GM23248 (cell line): ENCODE data around the gene NHSL2. TPM values are rescaled to one million over a fixed set of nuclear protein-coding genes. Genes with fewer than 3 reads are reported as not detected.

ENCODE experiments used
- DNase-seq: peaks from one replicate; pipeline ENCODE4 v3.0.0-alpha.2; 2015
- H2AFZ ChIP-seq: fragments of 200-600 bp; sonication (generic); 2 replicates; pipeline ENCODE4 v1.6.1; 2016; ENCODE audit warnings: antibody characterized with exemption
- H3F3A ChIP-seq: fragments of 200-600 bp; sonication (generic); 2 replicates; pipeline ENCODE4 v1.6.1; 2016; ENCODE audit warnings: mild to moderate bottlenecking, antibody characterized with exemption, mixed run types; ENCODE audit not compliant: insufficient read depth
- H3K27ac ChIP-seq: fragments of 200-600 bp; sonication (generic); 2 replicates; pipeline ENCODE4 v1.5.1; 2016; ENCODE audit warnings: mild to moderate bottlenecking
- H3K27me3 ChIP-seq: fragments of 200-600 bp; sonication (generic); replicated peaks from 2 replicates; pipeline ENCODE4 v1.6.1; 2016; ENCODE audit warnings: mild to moderate bottlenecking; ENCODE audit not compliant: insufficient read depth
- H3K36me3 ChIP-seq: fragments of 200-600 bp; sonication (generic); 2 replicates; pipeline ENCODE4 v1.6.1; 2016; ENCODE audit warnings: low read depth, mild to moderate bottlenecking
- H3K4me1 ChIP-seq: fragments of 200-600 bp; sonication (generic); 2 replicates; pipeline ENCODE4 v1.6.1; 2016; ENCODE audit warnings: mild to moderate bottlenecking; ENCODE audit not compliant: insufficient read depth
- H3K4me2 ChIP-seq: fragments of 200-600 bp; sonication (generic); one replicate; pipeline ENCODE4 v1.6.1; 2016; ENCODE audit warnings: mild to moderate bottlenecking; ENCODE audit not compliant: unreplicated experiment
- H3K4me3 ChIP-seq: fragments of 200-600 bp; sonication (generic); 2 replicates; pipeline ENCODE4 v1.5.1; 2016; ENCODE audit warnings: mild to moderate bottlenecking
- H3K79me2 ChIP-seq: fragments of 200-600 bp; sonication (generic); 2 replicates; pipeline ENCODE4 v1.6.1; 2016; ENCODE audit warnings: mild to moderate bottlenecking; ENCODE audit not compliant: insufficient read depth
- H3K9ac ChIP-seq: fragments of 200-600 bp; sonication (generic); 2 replicates; pipeline ENCODE4 v1.6.1; 2016; ENCODE audit warnings: mild to moderate bottlenecking
- H3K9me2 ChIP-seq: fragments of 200-600 bp; sonication (generic); 2 replicates; pipeline ENCODE4 v1.6.1; 2016; ENCODE audit warnings: mixed run types, mild to moderate bottlenecking, moderate library complexity; ENCODE audit not compliant: insufficient read depth
- H3K9me3 ChIP-seq: fragments of 200-600 bp; sonication (generic); one replicate; pipeline ENCODE4 v1.6.1; 2017; ENCODE audit warnings: low read depth
- H4K20me1 ChIP-seq: fragments of 200-600 bp; sonication (generic); 2 replicates; pipeline ENCODE4 v1.6.0; 2016; ENCODE audit not compliant: insufficient read depth
- EZH2 ChIP-seq: fragments of 200-600 bp; sonication (generic); IDR thresholded peaks from 2 replicates; pipeline ENCODE4 v1.6.1; 2018; ENCODE audit warnings: antibody characterized with exemption, mild to moderate bottlenecking; ENCODE audit not compliant: insufficient read depth, poor library complexity, severe bottlenecking
- EZH2phosphoT487 ChIP-seq: fragments of 200-600 bp; sonication (generic); IDR thresholded peaks from 2 replicates; pipeline ENCODE4 v1.6.1; 2018; ENCODE audit warnings: antibody characterized with exemption, moderate library complexity, mild to moderate bottlenecking, low read depth; ENCODE audit not compliant: insufficient read depth
- WGBS, 2 experiments: methylation state at CpG; one replicate each; pipeline ENCODE4 v1.1.6; 2015 to 2017; ENCODE audit warnings: low lambda C conversion rate in 2 of 2, low coverage in 1 of 2; ENCODE audit errors: missing lambda C conversion rate in 2 of 2; 5-methylcytosine and 5-hydroxymethylcytosine counted together
- in situ Hi-C: fragments of 300-500 bp; cut with MboI; formaldehyde crosslinking; loops from 2 replicates; pipeline ENCODE4 v1.15.0; 2020
- polyA plus RNA-seq: library from polyadenylated mRNA; unstranded; fragments of >200 nt; fragmentation: Nextera tagmentation; extraction: Ambion mirVana; gene quantifications from 2 replicates; pipeline ENCODE4 v1.2.1, GENCODE V29; 2016
- total RNA-seq: library from RNA; depleted of rRNA; stranded (reverse); fragments of >200 nt; shearing (Covaris generic); gene quantifications from 2 replicates; pipeline ENCODE4 v1.2.3, GENCODE V29; 2014

The NHSL2 gene
- total and polyA plus RNA-seq, 2 experiments from 2014 or later, result 3.2 to 6.5 TPM

GRCh38 chrX:72130156-72130761, 219.6 kb downstream of the NHSL2 start:
- H3K79me2 ChIP-seq, result no peaks in the 10 kb centered on the region; the same call in 1 of the 2 replicates
- H3K9me2 ChIP-seq, result no peaks in the 10 kb centered on the region
- no peak for DNase-seq
- peaks cover 8% of the 10 kb centered on the region for H3K4me1 ChIP-seq
- no peaks in the 10 kb centered on the region for H3K36me3 ChIP-seq
- in situ Hi-C loops, result no loop called here
- H3K27me3 ChIP-seq, result no peaks in the 10 kb centered on the region
- H3K4me3 ChIP-seq, result no peak overlapping the region
- H3K9ac ChIP-seq, result no peak overlapping the region
- no peak overlapping the region for H2AFZ ChIP-seq
- no peaks in the 10 kb centered on the region for H3K9me3 ChIP-seq
- no peaks in the 10 kb centered on the region for H4K20me1 ChIP-seq
- no peak overlapping the region for H3K27ac ChIP-seq
- H3F3A ChIP-seq, result no peaks in the 10 kb centered on the region
- H3K4me2 ChIP-seq, result no peak overlapping the region
- TF ChIP-seq EZH2phosphoT487 (no peak), EZH2 (no peak)
- WGBS, 2 experiments, result 96 to 97% methylated on average over 11 to 12 of the region's 12 CpGs

- H4K20me1 ChIP-seq, result no peaks in the 10 kb centered on the region
- no peaks in the 10 kb centered on the region for H3K36me3 ChIP-seq
- peak overlapping the region; percentile 78 for H3K4me3 ChIP-seq
- no peak overlapping the region for H3K27ac ChIP-seq
- no peaks in the 10 kb centered on the region for H3K9me2 ChIP-seq
- in situ Hi-C loops, result no loop called here
- peaks cover 8% of the 10 kb centered on the region for H3K4me1 ChIP-seq
- no peak for DNase-seq
- H3K4me2 ChIP-seq, result peak overlapping the region; percentile 34
- no peaks in the 10 kb centered on the region for H3F3A ChIP-seq
- 85 to 92% methylated on average over 5 to 8 of the region's 30 CpGs for WGBS, 2 experiments
- peak overlapping the region; percentile 79 for H3K9ac ChIP-seq
- TF ChIP-seq EZH2 (no peak), EZH2phosphoT487 (no peak)
- no peaks in the 10 kb centered on the region for H3K27me3 ChIP-seq
- peak overlapping the region; percentile 73; the same call in 1 of the 2 replicates for H2AFZ ChIP-seq
- H3K79me2 ChIP-seq, result no peaks in the 10 kb centered on the region; the same call in 1 of the 2 replicates
- no peaks in the 10 kb centered on the region for H3K9me3 ChIP-seq
Measured at GRCh38 chrX:72130762-72131250, 220.2 kb downstream of the NHSL2 start.

GRCh38 chrX:72131317-72132294, 221.0 kb downstream of the NHSL2 start, which contains the start of gene RTL5:
Gene RTL5 (minus strand): TSS chrX:72131915.
- Histone ChIP-seq H3K36me3 (no peaks in the 10 kb centered on the region), H3K9me2 (no peaks in the 10 kb centered on the region), H3K9me3 (no peaks in the 10 kb centered on the region), H3K4me2 (peak within 1 kb of the TSS; percentile 68), H3F3A (no peaks in the 10 kb centered on the region), H4K20me1 (no peaks in the 10 kb centered on the region), H3K9ac (peak within 1 kb of the TSS; percentile 79), H3K79me2 (no peaks in the 10 kb centered on the region; the same call in 1 of the 2 replicates), H3K4me3 (peak within 1 kb of the TSS; percentile 78), H3K4me1 (0 out of 2 replicates have a peak, but pooled peaks cover 2% of the 10 kb centered on the region), H2AFZ (peak within 1 kb of the TSS; percentile 73), H3K27ac (0 out of 2 replicates have a peak within 1 kb of the TSS, but pooled peaks have one; percentile 27), H3K27me3 (no peaks in the 10 kb centered on the region)
- DNase-seq, result peak; percentile 88
- TF ChIP-seq EZH2, result no peak
- no peak for TF ChIP-seq EZH2phosphoT487
- in situ Hi-C loops, result no loop called here
- WGBS, 2 experiments, result 2% methylated on average over 33 to 51 of the region's 106 CpGs

GRCh38 chrX:72132456-72132855, 221.8 kb downstream of the NHSL2 start:
- no peak for DNase-seq
- in situ Hi-C loops, result no loop called here
- no peak for TF ChIP-seq EZH2
- no peak for TF ChIP-seq EZH2phosphoT487
- H3K27ac ChIP-seq, result 0 out of 2 replicates have a peak overlapping the region, but pooled peaks have one; percentile 27
- no peaks in the 10 kb centered on the region; the same call in 1 of the 2 replicates for H3K79me2 ChIP-seq
- H3K9me3 ChIP-seq, result no peaks in the 10 kb centered on the region
- no peaks in the 10 kb centered on the region for H3K27me3 ChIP-seq
- peak overlapping the region; percentile 68 for H3K4me2 ChIP-seq
- peak overlapping the region; percentile 49; the same call in 1 of the 2 replicates for H3K9ac ChIP-seq
- no peaks in the 10 kb centered on the region for H3K36me3 ChIP-seq
- 14 to 66% methylated on average over 1 to 3 of the region's 3 CpGs for WGBS, 2 experiments
- no peaks in the 10 kb centered on the region for H3K4me1 ChIP-seq
- no peaks in the 10 kb centered on the region for H4K20me1 ChIP-seq
- H3F3A ChIP-seq, result no peaks in the 10 kb centered on the region
- H3K4me3 ChIP-seq, result peak overlapping the region; percentile 64
- no peaks in the 10 kb centered on the region for H3K9me2 ChIP-seq
- H2AFZ ChIP-seq, result peak overlapping the region; percentile 64
